HG02852 (cell line): ENCODE data around the gene KCNJ6.
"Not testable (repeated sequence)": the region's sequence is repeated elsewhere in the genome, so short reads cannot be mapped to it uniquely, and the experiment has no call there.

ENCODE experiments used
- ATAC-seq: cut with Tn5 transposase; IDR thresholded peaks from one replicate; pipeline ENCODE4 v1.9.1; 2021; ENCODE audit warnings: mild to moderate bottlenecking, moderate library complexity; ENCODE audit not compliant: unreplicated experiment

The KCNJ6 gene

GRCh38 chr21:37688952-37689659 is 227.2 kb downstream of the KCNJ6 start:
- peak; percentile 50 for ATAC-seq

- ATAC-seq, result no peak
Measured at GRCh38 chr21:37686991-37687810, 229.1 kb downstream of the KCNJ6 start.

GRCh38 chr21:37684547-37684946 is 231.7 kb downstream of the KCNJ6 start:
- no peak for ATAC-seq

- no peak for ATAC-seq
Measured at GRCh38 chr21:37684115-37684493, 232.2 kb downstream of the KCNJ6 start.

- no peak for ATAC-seq
Measured at GRCh38 chr21:37683396-37684114, 232.7 kb downstream of the KCNJ6 start.

- no peak for ATAC-seq
Measured at GRCh38 chr21:37682966-37683365, 233.3 kb downstream of the KCNJ6 start.

- ATAC-seq, result no peak
Measured at GRCh38 chr21:37677006-37677405, 239.3 kb downstream of the KCNJ6 start.

- ATAC-seq, result no peak
Measured at GRCh38 chr21:37675202-37675801, 241.0 kb downstream of the KCNJ6 start.

GRCh38 chr21:37673801-37674575 is 242.3 kb downstream of the KCNJ6 start:
- ATAC-seq, result no peak

GRCh38 chr21:37671381-37671780 is 244.9 kb downstream of the KCNJ6 start:
- ATAC-seq, result no peak

- ATAC-seq, result no peak
Measured at GRCh38 chr21:37670883-37671282, 245.4 kb downstream of the KCNJ6 start.

- ATAC-seq, result no peak
Measured at GRCh38 chr21:37669249-37669648, 247.0 kb downstream of the KCNJ6 start.

GRCh38 chr21:37668462-37669239 is 247.6 kb downstream of the KCNJ6 start:
- ATAC-seq, result no peak

GRCh38 chr21:37667380-37667779 is 248.9 kb downstream of the KCNJ6 start:
- no peak for ATAC-seq

GRCh38 chr21:37665230-37666024 is 250.8 kb downstream of the KCNJ6 start:
- ATAC-seq, result no peak

- ATAC-seq, result not testable (repeated sequence)
Measured at GRCh38 chr21:37662227-37662626, 254.0 kb downstream of the KCNJ6 start.

GRCh38 chr21:37660709-37661108 is 255.5 kb downstream of the KCNJ6 start:
- no peak for ATAC-seq

- ATAC-seq, result no peak
Measured at GRCh38 chr21:37659874-37660273, 256.4 kb downstream of the KCNJ6 start.
